GM23248 (cell line): ENCODE results near the gene MGAT3. TPM values are rescaled to one million over a fixed set of nuclear protein-coding genes. Genes with fewer than 3 reads are reported as not detected.

Source experiments
- DNase-seq: peaks from one replicate; pipeline ENCODE4 v3.0.0-alpha.2; 2015
- H2AFZ ChIP-seq: fragments of 200-600 bp; sonication (generic); 2 replicates; pipeline ENCODE4 v1.6.1; 2016; ENCODE audit warnings: antibody characterized with exemption
- H3F3A ChIP-seq: fragments of 200-600 bp; sonication (generic); 2 replicates; pipeline ENCODE4 v1.6.1; 2016; ENCODE audit warnings: mild to moderate bottlenecking, antibody characterized with exemption, mixed run types; ENCODE audit not compliant: insufficient read depth
- H3K27ac ChIP-seq: fragments of 200-600 bp; sonication (generic); 2 replicates; pipeline ENCODE4 v1.5.1; 2016; ENCODE audit warnings: mild to moderate bottlenecking
- H3K27me3 ChIP-seq: fragments of 200-600 bp; sonication (generic); replicated peaks from 2 replicates; pipeline ENCODE4 v1.6.1; 2016; ENCODE audit warnings: mild to moderate bottlenecking; ENCODE audit not compliant: insufficient read depth
- H3K36me3 ChIP-seq: fragments of 200-600 bp; sonication (generic); 2 replicates; pipeline ENCODE4 v1.6.1; 2016; ENCODE audit warnings: low read depth, mild to moderate bottlenecking
- H3K4me1 ChIP-seq: fragments of 200-600 bp; sonication (generic); 2 replicates; pipeline ENCODE4 v1.6.1; 2016; ENCODE audit warnings: mild to moderate bottlenecking; ENCODE audit not compliant: insufficient read depth
- H3K4me2 ChIP-seq: fragments of 200-600 bp; sonication (generic); one replicate; pipeline ENCODE4 v1.6.1; 2016; ENCODE audit warnings: mild to moderate bottlenecking; ENCODE audit not compliant: unreplicated experiment
- H3K4me3 ChIP-seq: fragments of 200-600 bp; sonication (generic); 2 replicates; pipeline ENCODE4 v1.5.1; 2016; ENCODE audit warnings: mild to moderate bottlenecking
- H3K79me2 ChIP-seq: fragments of 200-600 bp; sonication (generic); 2 replicates; pipeline ENCODE4 v1.6.1; 2016; ENCODE audit warnings: mild to moderate bottlenecking; ENCODE audit not compliant: insufficient read depth
- H3K9ac ChIP-seq: fragments of 200-600 bp; sonication (generic); 2 replicates; pipeline ENCODE4 v1.6.1; 2016; ENCODE audit warnings: mild to moderate bottlenecking
- H3K9me2 ChIP-seq: fragments of 200-600 bp; sonication (generic); 2 replicates; pipeline ENCODE4 v1.6.1; 2016; ENCODE audit warnings: mixed run types, mild to moderate bottlenecking, moderate library complexity; ENCODE audit not compliant: insufficient read depth
- H3K9me3 ChIP-seq: fragments of 200-600 bp; sonication (generic); one replicate; pipeline ENCODE4 v1.6.1; 2017; ENCODE audit warnings: low read depth
- H4K20me1 ChIP-seq: fragments of 200-600 bp; sonication (generic); 2 replicates; pipeline ENCODE4 v1.6.0; 2016; ENCODE audit not compliant: insufficient read depth
- EZH2 ChIP-seq: fragments of 200-600 bp; sonication (generic); IDR thresholded peaks from 2 replicates; pipeline ENCODE4 v1.6.1; 2018; ENCODE audit warnings: antibody characterized with exemption, mild to moderate bottlenecking; ENCODE audit not compliant: insufficient read depth, poor library complexity, severe bottlenecking
- EZH2phosphoT487 ChIP-seq: fragments of 200-600 bp; sonication (generic); IDR thresholded peaks from 2 replicates; pipeline ENCODE4 v1.6.1; 2018; ENCODE audit warnings: antibody characterized with exemption, moderate library complexity, mild to moderate bottlenecking, low read depth; ENCODE audit not compliant: insufficient read depth
- WGBS, 2 experiments: methylation state at CpG; one replicate each; pipeline ENCODE4 v1.1.6; 2015 to 2017; ENCODE audit warnings: low lambda C conversion rate in 2 of 2, low coverage in 1 of 2; ENCODE audit errors: missing lambda C conversion rate in 2 of 2; 5-methylcytosine and 5-hydroxymethylcytosine counted together
- in situ Hi-C: fragments of 300-500 bp; cut with MboI; formaldehyde crosslinking; loops from 2 replicates; pipeline ENCODE4 v1.15.0; 2020
- polyA plus RNA-seq: library from polyadenylated mRNA; unstranded; fragments of >200 nt; fragmentation: Nextera tagmentation; extraction: Ambion mirVana; gene quantifications from 2 replicates; pipeline ENCODE4 v1.2.1, GENCODE V29; 2016
- total RNA-seq: library from RNA; depleted of rRNA; stranded (reverse); fragments of >200 nt; shearing (Covaris generic); gene quantifications from 2 replicates; pipeline ENCODE4 v1.2.3, GENCODE V29; 2014

Gene MGAT3
- total and polyA plus RNA-seq, 2 experiments from 2014 or later, result not detected

DNA sequence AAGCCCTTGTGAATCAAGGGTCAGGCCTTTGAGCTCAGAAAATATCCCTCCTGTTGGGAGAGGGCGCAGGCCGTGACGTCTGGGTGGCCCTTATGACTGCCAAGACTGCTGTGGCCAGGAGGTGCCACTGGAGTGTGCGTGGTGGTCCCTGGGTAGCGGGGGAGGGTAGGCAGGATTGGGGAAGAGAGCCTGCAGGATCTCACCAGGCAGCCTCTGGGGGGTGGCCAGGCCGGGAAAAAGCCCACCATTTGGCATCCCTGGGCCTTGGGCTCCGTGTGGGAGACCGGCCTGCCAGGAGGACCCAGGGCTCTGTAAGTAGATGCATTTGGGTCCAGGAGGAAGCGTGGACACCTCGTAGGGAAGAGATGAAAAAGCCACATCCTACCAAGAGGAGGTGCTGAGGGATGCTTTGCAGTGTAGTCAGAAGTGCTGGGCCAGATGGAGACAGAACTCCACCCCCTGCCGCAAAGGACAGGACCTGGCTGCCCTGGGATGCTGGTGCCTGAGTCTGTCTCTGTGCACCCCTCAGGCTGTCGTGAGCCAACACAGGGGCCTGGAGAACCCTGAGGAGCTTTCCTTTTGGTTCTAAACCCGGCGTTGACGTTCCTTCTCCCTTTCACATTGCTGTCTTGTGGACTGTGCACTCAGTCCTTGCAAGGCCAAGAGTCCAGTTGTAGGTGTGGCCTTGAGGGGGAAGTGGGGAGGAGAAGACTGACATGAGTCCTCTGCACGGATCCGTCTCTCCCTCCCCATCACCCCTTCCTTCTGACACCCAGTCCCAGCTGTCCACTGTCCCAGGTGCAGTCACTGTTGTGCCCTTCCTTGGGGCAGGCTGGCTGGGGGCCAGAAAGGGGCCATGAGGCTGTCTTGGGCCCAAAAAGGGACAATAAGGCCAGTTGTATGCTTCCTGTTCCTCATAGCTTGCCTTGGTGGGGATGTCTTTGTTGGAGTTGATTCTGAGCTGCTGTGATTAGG, 32.6 kb downstream of the MGAT3 start:
- peaks cover 14% of the 10 kb centered on the region for H3F3A ChIP-seq
- no peak overlapping the region for H3K27ac ChIP-seq
- H3K79me2 ChIP-seq, result no peaks in the 10 kb centered on the region
- in situ Hi-C loops, result loop anchor here (25.0 kb wide), 1 partner anchor 98 kb away; no protein-coding TSS in a partner anchor
- DNase-seq, result no peak
- WGBS, 2 experiments, result 79 to 82% methylated on average over 17 of the region's 17 CpGs
- no peaks in the 10 kb centered on the region for H4K20me1 ChIP-seq
- peak overlapping the region; percentile 27 for H2AFZ ChIP-seq
- H3K4me1 ChIP-seq, result peaks cover 8% of the 10 kb centered on the region
- no peaks in the 10 kb centered on the region for H3K36me3 ChIP-seq
- no peak overlapping the region for H3K9ac ChIP-seq
- H3K4me3 ChIP-seq, result no peak overlapping the region
- H3K9me3 ChIP-seq, result no peaks in the 10 kb centered on the region
- no peaks in the 10 kb centered on the region for H3K9me2 ChIP-seq
- H3K4me2 ChIP-seq, result no peak overlapping the region
- no peak for TF ChIP-seq EZH2
- no peak for TF ChIP-seq EZH2phosphoT487
- no peaks in the 10 kb centered on the region for H3K27me3 ChIP-seq

GRCh38 chr22:39490135-39490798, 33.5 kb downstream of the MGAT3 start:
- DNase-seq, result peak; percentile 91
- H3K9me2 ChIP-seq, result no peaks in the 10 kb centered on the region
- 12 to 16% methylated on average over 10 to 13 of the region's 13 CpGs for WGBS, 2 experiments
- peaks cover 16% of the 10 kb centered on the region for H3F3A ChIP-seq
- H3K4me1 ChIP-seq, result peaks cover 10% of the 10 kb centered on the region
- H3K79me2 ChIP-seq, result no peaks in the 10 kb centered on the region
- in situ Hi-C loops, result loop anchor here (25.0 kb wide), 1 partner anchor 97 kb away; no protein-coding TSS in a partner anchor
- H3K27me3 ChIP-seq, result no peaks in the 10 kb centered on the region
- no peaks in the 10 kb centered on the region for H4K20me1 ChIP-seq
- no peak overlapping the region for H3K9ac ChIP-seq
- H3K36me3 ChIP-seq, result no peaks in the 10 kb centered on the region
- no peak overlapping the region for H3K4me2 ChIP-seq
- no peaks in the 10 kb centered on the region for H3K9me3 ChIP-seq
- TF ChIP-seq EZH2phosphoT487, result no peak
- TF ChIP-seq EZH2, result no peak
- peak overlapping the region; percentile 27 for H2AFZ ChIP-seq
- H3K4me3 ChIP-seq, result no peak overlapping the region
- H3K27ac ChIP-seq, result no peak overlapping the region

DNA sequence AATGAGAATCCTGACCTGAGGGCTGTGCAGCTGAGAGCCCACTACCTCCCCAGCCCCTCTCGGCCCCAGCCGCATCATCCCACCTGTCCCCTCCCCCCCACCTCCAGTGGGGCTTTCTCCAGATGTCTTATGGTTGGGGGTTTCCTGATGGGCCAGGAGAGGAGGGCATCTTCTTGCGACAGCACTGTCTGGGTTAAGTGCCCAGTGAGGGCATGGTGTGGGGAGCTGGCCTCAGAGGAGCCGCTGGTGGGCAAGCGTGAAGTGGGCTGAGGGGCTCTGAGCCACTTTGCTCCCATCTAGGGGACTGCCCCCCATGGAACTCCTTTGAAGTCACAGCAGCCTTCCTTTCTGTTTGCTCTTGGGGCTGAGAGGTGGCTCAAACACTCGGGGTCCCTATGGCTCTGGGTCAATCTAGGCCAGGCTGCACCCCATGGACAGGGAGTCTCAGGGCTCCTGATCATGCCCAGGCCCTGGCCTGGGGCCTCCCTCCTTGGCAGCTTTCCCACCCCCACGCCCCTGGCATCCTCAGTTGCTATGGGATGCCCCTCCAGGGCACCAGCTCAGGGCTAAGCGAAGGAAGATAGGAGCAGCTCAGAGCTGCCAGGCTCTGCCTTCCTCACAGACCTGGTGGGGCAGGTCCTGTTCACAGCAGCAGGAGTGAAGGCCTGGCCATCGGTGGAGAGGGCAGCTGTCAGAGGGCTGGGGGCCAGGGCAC, 34.3 kb downstream of the MGAT3 start:
- H3K9me3 ChIP-seq, result no peaks in the 10 kb centered on the region
- no peaks in the 10 kb centered on the region for H3K9me2 ChIP-seq
- TF ChIP-seq EZH2phosphoT487, result no peak
- no peak for TF ChIP-seq EZH2
- in situ Hi-C loops, result loop anchor here (25.0 kb wide), 1 partner anchor 96 kb away; no protein-coding TSS in a partner anchor
- H3K4me1 ChIP-seq, result peaks cover 10% of the 10 kb centered on the region
- no peaks in the 10 kb centered on the region for H3K79me2 ChIP-seq
- no peak overlapping the region for H3K27ac ChIP-seq
- WGBS, 2 experiments, result 69 to 71% methylated on average over 8 to 9 of the region's 9 CpGs
- H3K4me3 ChIP-seq, result no peak overlapping the region
- H4K20me1 ChIP-seq, result no peaks in the 10 kb centered on the region
- no peak for DNase-seq
- no peaks in the 10 kb centered on the region for H3K36me3 ChIP-seq
- H3F3A ChIP-seq, result peaks cover 16% of the 10 kb centered on the region
- no peak overlapping the region for H3K4me2 ChIP-seq
- H2AFZ ChIP-seq, result no peak overlapping the region
- H3K9ac ChIP-seq, result no peak overlapping the region
- no peaks in the 10 kb centered on the region for H3K27me3 ChIP-seq

DNA sequence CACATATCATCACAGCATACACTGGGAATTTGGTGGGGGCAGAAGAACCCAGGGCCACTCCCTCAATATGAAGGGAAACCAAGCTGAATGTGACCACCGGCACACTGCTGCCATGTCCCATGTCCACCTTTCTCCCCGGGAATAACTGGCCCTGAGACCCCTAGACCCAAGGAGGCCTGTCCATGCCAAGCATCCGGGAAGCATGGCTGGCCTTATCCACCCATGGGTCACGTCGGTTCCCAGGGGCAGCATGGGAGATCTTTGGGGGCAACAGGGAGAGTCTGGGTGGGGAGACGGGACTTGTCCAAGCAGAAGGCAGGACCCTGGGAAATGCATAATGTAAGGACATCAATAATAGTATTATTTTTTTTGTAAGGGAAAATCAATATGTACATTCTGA, 34.9 kb downstream of the MGAT3 start:
- Histone ChIP-seq H3K4me1 (peaks cover 10% of the 10 kb centered on the region), H2AFZ (no peak overlapping the region), H3K4me3 (no peak overlapping the region), H4K20me1 (no peaks in the 10 kb centered on the region), H3K27ac (no peak overlapping the region), H3K9me2 (no peaks in the 10 kb centered on the region), H3F3A (peaks cover 16% of the 10 kb centered on the region), H3K4me2 (no peak overlapping the region), H3K27me3 (no peaks in the 10 kb centered on the region), H3K9me3 (no peaks in the 10 kb centered on the region), H3K9ac (no peak overlapping the region), H3K79me2 (no peaks in the 10 kb centered on the region), H3K36me3 (no peaks in the 10 kb centered on the region)
- 71 to 73% methylated on average over 6 of the region's 6 CpGs for WGBS, 2 experiments
- TF ChIP-seq EZH2phosphoT487 (no peak), EZH2 (no peak)
- no peak for DNase-seq
- in situ Hi-C loops, result loop anchor here (25.0 kb wide), 1 partner anchor 96 kb away; no protein-coding TSS in a partner anchor
